Cerebellar cortex (tissue), 1 donor: ENCODE data around the gene STPG4.

Experiments used
- DNase-seq: peaks from one replicate; pipeline ENCODE4 v3.0.0-alpha.2; 2015; ENCODE audit warnings: low spot score

The STPG4 gene

DNA sequence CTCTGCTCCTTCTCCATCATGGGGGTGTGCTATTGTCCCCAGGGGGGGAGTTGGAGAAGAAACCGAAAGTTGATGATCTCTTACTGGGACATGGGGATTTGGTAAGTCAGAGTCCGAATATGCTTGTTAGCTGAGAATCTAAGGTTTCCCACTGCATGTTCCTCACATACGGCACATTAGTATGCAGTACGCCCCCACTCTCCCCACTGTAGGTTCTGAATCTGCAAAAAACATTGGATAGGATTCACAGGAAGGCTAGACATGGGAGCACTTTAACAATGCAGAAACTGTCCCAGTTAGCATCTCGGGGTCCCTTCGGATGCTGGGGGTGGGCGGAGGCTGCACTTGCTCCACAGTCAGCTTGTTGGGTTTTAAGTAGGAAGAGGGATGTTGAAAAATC, 102.3 kb downstream of the STPG4 start:
- no peak for DNase-seq

DNA sequence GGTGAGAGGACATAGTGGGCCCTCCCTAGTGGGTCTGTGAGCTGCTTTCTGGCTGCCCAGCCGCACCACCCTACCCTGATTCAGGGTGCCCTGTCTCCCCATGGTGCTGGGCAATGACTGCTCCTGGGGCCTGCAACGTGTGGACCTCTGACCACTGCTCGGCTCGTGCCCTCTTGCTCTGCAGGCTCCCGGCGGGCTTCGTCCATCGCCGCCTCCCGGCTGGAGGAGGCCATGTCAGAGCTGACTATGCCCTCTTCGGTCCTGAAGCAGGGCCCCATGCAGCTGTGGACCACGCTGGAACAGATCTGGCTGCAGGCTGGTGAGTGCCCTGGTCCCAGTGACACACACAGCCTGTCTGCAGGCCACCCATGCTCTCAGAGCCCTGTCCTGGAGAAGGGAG, 103.5 kb downstream of the STPG4 start:
- DNase-seq, result no peak

DNA sequence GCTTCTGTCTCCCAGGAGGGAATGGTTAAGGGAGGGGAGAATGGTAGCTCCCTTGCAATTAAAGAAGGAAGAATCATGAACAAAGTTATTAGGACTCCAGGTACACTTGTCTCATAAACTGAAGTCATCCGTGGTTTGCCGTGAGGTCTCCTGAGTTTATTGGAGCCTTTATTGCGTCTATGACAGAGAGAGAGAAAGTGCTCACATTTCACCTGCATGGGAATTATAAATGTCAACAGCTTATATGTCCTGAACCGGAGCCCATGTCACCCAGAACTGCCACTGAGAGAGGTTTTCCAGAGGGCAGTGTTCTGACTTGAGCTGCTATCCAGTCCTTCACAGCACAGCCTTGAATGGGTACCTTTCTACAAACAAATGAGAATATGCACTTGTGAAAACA, 104.3 kb downstream of the STPG4 start:
- DNase-seq, result no peak

DNA sequence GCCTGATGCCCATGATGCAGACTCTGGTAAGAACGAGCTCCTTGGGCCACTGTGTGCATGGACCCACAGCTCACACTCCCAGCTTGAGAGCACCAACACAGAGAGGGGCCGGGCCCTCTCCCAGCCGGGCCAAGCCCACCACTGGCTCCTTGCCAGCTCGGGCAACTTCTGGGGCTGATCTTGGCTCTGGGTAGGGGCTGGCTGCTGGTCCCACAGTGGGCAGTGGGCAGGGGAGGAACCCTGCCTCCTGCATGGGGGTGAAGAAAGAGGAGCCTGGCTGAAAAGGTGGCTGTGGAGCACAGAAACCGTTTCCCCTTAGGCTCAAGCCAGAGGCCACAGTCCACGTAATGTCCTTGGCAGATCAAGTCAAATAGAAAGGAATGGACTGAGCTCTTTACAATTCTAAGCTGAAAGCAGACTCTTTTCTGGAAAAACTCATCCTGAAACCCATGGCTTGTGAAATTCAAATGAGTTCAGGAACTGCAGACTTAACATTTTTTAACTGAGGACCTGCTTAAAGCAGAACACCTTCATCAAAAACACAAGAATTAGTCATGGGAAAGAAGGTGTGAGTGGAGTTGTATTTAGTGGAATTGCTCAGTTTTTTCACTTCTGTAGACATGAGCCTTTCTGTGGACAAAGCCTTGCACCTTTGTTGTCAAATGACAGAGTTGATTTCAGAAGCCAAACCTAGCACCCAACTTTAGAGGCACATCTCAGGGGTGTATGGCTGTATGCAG, 104.9 kb downstream of the STPG4 start:
- no peak for DNase-seq

DNA sequence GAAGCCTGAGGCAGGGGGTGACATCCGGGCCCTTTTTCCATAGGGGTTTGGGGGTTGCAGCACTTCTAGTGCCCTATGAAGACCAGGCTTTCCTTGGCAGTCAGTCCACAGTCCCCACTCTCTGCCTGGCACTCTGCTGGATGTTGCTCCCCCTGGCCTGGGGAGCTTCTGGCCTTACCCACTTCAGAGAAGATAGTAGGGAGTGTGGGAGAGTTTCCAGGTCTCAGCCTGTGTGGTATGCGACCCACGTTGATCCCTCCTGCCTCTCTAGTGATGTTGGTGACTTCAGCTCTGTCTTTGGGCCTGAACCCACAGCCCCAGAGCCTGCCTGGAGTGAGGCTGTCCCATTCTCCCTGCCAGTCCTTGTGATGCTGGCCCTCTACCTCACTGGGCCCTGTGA, 105.6 kb downstream of the STPG4 start:
- no peak for DNase-seq

DNA sequence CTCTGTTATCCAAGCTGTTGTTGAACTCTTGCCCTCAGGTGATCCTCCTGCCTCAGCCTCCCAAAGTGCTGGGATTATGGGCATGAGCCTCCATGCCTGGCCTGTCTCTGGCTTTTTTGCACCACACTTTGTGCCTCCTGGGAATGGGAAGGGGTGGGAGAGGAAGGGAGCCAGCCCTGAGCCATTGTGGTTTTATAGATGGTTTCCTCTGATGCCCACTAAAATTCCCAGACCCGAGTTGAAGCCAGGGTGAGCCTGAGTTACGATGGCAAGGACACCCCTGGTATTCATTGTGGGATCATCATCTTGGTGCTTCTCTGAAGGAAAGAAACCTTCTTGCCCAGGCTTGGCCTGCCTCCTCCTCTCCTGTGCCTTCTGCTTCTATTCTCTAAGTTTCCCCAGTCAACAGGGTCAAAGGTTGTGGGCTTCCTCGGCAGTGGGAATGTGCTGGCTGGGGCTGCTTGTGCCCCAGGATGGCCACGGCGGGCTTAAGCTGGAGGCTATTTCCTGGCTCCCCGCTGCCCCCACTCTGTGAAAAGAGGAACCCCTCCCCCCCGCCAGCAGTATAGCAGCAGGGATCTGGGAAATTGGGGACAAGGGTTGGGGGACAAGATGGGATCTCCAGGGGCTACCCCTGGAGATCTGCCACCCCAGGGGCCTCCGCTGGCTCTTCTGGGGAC, 106.2 kb downstream of the STPG4 start:
- DNase-seq, result no peak

DNA sequence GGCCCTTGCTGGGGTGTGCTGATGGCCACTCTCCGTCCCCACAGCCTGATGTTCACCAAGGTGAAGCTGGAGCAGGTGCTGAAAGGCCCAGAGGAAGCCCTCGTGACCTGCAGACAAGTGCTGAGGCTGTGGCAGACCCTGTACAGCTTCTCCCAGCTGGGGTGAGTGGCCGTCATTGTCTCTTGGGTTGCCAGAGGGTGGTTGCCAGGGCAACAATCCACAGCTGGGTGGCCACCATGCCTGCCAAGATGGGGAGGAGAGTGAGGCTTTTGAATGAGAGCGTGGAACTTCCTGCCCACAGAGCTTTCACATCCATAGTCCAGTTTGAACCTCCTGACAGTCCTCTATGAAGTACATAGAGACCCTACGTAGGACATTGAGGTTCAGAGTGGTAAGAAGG, 108.8 kb downstream of the STPG4 start:
- DNase-seq, result no peak

DNA sequence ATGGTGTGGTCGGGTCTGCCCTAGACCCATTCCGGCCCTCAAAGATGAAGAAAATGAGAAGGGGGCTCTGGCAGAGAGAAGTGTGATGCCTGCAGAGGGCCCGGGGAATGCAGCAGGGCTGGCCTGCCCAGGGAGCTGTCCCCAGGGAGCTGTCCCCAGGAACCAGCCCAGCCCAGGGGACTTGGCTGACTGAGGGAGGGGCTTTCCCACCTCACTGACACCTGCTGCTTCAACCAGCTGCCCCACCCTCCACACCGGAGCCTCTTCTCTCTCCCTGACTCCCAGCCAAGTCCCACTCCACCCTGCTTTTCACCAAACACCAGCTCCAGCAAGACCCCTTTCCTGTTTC, 111.2 kb downstream of the STPG4 start:
- no peak for DNase-seq

DNA sequence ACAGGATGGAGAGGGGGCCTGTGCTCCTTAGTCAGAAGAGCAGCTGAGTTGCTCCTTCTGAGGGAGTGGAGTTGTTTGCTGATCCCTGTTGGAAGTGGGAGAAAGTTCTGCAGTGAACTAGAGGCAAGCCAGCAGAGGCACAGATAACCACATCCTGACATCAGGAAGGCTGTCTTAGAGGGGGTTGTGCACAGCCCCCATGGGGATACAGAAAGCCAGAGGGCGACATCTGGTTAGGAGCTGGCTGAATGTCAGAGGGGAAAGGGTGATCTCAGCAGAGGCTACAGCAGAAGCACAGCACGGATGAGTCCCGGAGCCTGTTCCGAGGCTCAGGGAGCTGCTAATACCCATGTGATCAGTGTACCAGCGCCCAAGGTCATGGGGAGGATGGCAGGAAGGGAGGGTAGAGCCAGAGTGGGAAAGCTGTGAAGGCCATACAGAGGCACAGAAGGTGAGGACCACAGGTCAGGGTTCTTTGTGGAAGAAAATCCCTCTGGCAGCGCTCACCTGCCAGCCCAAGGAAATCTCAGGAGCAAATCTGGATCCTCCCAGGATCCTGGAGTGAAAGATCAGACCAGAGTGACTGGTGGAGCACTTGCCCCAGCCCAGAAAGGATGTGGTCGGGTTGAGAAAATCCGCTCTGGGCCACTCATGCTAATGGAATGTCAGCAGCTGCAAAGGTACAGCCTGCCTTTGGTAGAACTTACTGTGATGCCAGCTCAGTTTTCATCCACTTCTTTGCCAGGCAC, 111.8 kb downstream of the STPG4 start:
- no peak for DNase-seq

DNA sequence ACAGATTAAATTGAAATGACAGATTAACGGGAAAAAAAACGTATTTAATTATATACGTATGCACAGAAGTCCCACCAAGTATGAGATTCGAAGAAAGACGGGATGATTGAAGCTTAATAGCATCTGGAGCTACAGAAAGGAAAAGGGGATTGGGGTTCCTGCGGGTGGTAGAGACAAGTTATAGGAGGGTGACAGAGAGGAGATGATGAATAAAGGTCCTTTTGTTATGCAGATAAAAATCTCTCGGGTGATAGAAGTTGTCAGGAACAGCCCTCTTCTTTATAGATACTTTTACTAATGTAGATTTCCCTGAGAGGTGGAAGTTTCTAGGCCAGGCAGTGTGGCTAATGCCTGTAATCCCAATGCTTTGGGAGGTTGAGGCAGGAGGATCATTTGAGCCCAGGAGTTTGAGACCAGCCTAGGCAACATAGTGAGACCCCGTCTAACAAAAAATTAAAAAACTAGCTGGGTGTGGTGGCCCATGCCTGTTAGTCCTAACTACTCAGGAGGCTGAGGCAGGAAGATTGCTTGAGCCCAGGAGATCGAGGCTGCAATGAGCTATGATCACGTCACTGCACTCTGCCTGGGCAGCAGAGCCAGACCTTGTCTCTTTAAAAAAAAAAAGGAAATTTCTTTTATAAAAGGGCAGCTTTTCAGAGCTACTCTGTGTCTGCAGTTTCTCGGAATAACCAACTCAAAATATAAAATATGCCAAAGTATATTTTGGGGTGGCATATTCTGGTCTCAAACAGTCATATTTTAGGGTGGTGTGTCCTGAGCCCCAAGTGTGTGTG, 113.0 kb downstream of the STPG4 start:
- no peak for DNase-seq

DNA sequence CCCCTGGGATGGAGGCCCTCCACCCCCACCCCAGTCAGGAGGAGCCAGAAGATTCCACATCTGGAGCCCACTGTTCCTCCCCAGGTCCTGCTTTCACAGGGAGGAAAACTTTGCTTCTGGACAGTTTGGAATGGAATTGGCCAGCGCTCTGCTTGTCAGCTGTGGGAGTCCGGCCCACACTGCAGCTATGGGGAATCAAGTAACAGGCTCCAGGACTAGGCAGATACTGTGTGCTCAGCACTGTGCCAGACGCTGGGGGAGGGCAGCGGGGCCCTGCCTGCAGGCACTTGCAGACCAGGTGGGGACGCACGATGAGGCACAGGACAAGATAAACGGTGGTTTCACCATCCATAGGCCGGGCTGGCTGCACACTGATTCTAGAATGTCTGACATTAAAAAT, 114.0 kb downstream of the STPG4 start:
- no peak for DNase-seq

DNA sequence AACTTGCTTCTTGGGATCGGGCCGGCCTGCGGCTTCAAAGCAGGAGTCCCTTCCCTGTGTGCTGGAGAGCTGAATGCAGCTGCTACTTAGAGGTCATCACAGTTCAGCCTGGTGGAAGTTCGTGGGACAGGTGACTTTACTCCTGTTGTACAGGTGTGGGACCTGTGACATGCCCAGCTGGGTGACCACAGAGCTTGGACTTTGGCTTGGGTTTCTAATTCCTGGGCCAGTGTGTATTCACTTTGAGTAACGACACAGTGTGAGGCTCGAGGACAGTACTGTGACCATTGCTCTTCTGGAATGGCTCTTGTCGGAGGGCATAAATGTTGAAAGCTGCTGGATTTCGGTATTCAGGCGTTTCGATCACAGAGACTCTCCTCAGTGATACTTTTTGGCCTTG, 114.5 kb downstream of the STPG4 start:
- no peak for DNase-seq

DNA sequence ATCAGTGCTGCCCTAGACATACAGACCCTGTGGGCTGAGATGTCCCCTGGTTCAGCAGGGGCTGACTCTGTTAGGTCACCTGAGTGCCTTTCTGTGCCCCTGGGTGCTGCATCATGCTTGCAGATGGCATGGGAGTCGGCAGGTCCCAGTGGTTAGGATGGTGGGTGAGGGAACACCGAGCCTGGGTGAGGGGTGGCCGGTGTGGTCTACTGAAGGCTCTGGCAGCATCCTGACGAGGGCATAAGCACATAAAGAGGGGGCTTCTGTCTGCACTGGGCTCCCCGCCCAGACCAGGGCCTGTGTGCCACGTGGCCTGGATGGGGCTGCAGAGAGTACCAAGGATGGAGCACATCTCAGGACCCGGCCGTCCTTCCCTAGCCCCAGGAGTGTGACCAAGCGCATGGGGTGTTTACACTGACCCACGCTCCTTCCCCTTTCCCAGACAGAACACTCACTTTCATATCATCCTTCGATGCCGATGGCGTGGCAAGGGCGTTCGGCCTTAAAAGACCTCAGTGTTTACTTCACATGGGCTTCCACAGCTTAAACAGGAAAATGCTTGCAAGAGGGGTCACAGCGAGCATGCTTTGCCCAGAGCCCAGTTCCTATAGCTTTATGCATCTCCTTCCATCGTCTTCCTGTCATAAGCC, 115.1 kb downstream of the STPG4 start:
- DNase-seq, result no peak

DNA sequence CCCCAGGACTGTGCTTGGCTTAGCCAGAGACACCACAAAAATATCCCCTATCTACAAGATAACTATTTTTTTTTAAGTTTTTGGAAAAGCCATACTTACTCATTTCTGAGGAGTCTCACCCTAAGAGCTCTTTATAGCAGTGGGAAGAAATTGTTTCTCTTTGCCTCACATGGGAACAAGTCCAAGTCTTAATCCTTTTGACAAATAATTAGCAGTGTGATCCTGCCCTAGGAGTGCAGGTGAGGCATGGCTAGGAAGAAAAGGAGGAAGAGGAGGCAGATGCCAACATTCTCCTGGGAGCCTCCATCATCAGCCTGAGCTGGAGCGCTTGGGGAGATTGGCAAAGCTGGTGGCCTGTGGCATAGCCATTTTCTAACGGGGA, 115.6 kb downstream of the STPG4 start:
- DNase-seq, result no peak

DNA sequence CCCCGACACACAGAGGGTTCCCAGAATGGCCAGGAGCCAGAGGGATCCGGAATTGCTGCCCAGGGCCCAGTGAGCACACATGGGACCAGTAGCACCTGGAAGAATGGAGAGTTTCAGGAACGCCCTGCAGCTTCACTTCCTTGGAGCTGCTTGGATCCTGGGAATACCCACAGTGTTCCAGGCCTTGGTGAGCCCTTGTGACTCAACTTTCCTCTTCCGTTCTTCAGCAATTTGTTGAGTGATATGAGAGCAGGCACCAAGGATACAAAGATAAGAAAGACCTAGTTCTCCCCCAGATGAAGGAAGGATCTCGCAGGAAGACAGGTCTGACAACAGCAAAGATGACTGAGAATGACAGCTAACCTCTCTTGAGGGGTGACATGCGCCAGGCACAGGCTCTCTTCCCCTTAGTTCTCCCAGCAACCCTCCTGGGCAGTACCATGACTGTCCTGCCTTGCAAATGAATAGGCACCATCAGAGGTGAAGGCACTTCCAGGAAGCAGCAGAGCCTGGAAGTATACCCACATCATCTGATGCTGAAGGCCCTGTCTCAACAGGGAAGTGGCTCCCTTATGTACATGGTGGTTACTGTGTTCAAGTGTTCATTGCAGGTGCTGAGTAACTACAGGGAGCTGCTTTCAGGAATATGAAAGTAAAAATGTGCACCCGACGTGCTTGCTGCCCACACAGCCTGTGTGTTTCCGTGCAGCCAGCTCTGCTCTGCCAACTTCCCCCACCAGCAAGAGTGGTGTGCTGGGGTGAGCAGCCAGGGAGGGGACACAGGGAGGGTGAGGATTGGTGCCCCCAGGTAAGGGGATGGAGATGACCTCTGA, 116.2 kb downstream of the STPG4 start:
- DNase-seq, result no peak

DNA sequence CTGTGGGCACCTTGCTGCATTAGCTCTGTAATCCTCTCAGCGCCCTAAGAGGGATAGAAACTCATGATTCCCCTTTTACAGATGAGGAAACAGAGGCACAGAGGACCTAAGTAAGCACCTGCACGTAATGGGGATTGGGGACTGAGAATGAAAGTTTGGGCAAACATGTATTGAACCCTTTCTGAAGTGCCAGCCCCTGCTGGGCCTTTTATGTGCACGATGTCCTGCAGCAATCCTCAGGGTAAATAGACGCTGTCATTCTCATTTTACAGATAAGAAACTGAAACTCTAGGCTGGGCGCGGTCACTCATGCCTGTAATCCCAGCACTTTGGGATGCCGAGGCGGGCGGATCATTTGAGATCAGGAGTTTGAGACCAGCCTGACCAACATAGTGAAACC, 117.4 kb downstream of the STPG4 start:
- no peak for DNase-seq
